ENCODE data around the gene HSPG2.

Gene HSPG2

GRCh38 chr1:21845646-21846641 is 91.2 kb downstream of the HSPG2 start:
- Histone ChIP-seq H3K27me3 (ENCODE audit: control insufficient read depth in 1 of 2, insufficient read depth in 2 of 2, low read length in 2 of 2) (no peaks in the 10 kb centered on the region), H3K9me3 (ENCODE audit: control insufficient read depth in 1 of 2, low read length in 2 of 2) (no peaks in the 10 kb centered on the region), H3K4me3 (ENCODE audit: low read depth in 1 of 2, low read length in 2 of 2) (no peak overlapping the region), H3K27ac (ENCODE audit: low read depth, low read length) (no peak overlapping the region), H3K4me1 (ENCODE audit: control insufficient read depth in 1 of 2, insufficient read depth in 2 of 2, low read length in 2 of 2) (no peaks in the 10 kb centered on the region), H3K9ac (ENCODE audit: low read depth in 1 of 2, low read length in 2 of 2) (no peak overlapping the region), H3K36me3 (ENCODE audit: control insufficient read depth in 1 of 2, insufficient read depth in 2 of 2, low read length in 2 of 2) (peaks cover 45 to 80% of the 10 kb centered on the region in 2 donors)

DNA sequence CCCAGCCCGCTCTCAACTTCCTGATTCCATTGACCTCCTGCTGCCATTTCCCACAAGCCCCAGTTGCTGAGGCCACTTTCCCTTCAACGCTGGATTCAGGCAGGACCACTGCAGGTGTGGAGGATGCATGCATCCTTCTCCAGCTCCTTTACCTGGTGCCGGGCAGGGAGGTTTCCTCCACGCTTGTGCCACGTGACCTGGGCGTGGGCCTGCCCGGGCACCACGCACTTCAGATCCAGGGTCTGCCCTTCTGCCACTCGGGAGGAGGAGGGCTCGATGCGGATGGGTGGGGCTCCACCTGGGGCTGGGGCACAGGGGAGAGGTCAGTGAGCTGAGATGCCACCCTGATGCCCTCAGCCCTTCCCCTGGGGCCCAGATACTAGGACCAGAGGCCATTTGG is 93.1 kb downstream of the HSPG2 start:
- H3K36me3 ChIP-seq (ENCODE audit: control insufficient read depth in 1 of 2, insufficient read depth in 2 of 2, low read length in 2 of 2), result peaks cover 46 to 79% of the 10 kb centered on the region in 2 donors
- no peak overlapping the region for H3K27ac ChIP-seq (ENCODE audit: low read depth, low read length)
- H3K4me3 ChIP-seq (ENCODE audit: low read depth in 1 of 2, low read length in 2 of 2), result no peak overlapping the region
- H3K27me3 ChIP-seq (ENCODE audit: control insufficient read depth in 1 of 2, insufficient read depth in 2 of 2, low read length in 2 of 2), result no peaks in the 10 kb centered on the region
- H3K4me1 ChIP-seq (ENCODE audit: control insufficient read depth in 1 of 2, insufficient read depth in 2 of 2, low read length in 2 of 2), result no peaks in the 10 kb centered on the region
- no peaks in the 10 kb centered on the region for H3K9me3 ChIP-seq (ENCODE audit: control insufficient read depth in 1 of 2, low read length in 2 of 2)
- no peak overlapping the region for H3K9ac ChIP-seq (ENCODE audit: low read depth in 1 of 2, low read length in 2 of 2)

DNA sequence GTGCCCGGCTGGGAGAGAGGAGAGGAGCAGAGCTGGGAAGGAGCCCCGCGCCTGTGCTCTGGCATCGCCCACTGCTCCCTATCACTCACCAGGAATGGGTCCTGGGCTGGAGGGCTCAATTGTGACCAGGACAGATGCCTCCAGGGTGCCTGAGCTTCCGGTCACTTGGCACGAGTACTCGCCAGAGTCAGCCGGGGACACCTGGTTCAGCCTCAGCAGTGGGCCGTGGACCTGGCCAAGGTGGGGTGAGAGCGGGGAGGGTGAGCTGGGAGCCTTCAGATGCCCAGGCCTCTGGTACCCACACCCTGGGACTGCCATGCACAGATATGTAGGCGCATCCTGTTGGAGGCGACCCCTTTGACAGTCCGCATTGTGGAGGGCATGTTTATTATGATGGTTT is 93.9 kb downstream of the HSPG2 start:
- Histone ChIP-seq H3K9me3 (ENCODE audit: control insufficient read depth in 1 of 2, low read length in 2 of 2) (no peaks in the 10 kb centered on the region), H3K36me3 (ENCODE audit: control insufficient read depth in 1 of 2, insufficient read depth in 2 of 2, low read length in 2 of 2) (peaks cover 48 to 80% of the 10 kb centered on the region in 2 donors), H3K4me3 (ENCODE audit: low read depth in 1 of 2, low read length in 2 of 2) (no peak overlapping the region), H3K9ac (ENCODE audit: low read depth in 1 of 2, low read length in 2 of 2) (no peak overlapping the region), H3K27me3 (ENCODE audit: control insufficient read depth in 1 of 2, insufficient read depth in 2 of 2, low read length in 2 of 2) (no peaks in the 10 kb centered on the region), H3K4me1 (ENCODE audit: control insufficient read depth in 1 of 2, insufficient read depth in 2 of 2, low read length in 2 of 2) (no peaks in the 10 kb centered on the region), H3K27ac (ENCODE audit: low read depth, low read length) (no peak overlapping the region)

DNA sequence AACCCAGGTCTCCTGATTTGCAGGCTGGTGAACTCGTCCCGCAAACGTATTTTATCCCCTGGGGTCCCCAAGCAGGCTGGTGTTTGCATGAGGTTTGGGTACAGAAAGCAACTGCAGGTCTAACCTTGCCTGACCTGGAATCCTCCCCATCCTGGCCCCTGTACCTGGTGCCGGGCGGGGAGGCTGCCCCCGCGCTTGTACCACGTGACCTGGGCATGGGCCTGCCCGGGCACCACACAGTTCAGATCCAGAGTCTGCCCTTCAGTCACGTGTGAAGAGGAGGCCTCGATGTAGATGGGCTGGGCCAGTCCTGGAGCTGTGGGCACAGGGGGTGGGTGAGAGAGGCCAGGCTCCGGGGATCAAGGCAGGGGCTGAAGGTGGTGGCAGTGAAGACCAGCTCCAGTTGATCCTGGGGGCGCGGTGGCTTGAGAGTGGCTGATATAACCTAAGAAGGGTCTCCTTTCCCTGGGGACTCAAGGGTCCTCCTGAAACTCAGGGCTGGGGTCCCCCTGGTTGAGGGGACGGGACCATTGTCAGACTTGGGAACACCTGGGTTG is 94.4 kb downstream of the HSPG2 start:
- H3K36me3 ChIP-seq (ENCODE audit: control insufficient read depth in 1 of 2, insufficient read depth in 2 of 2, low read length in 2 of 2), result peaks cover 44 to 80% of the 10 kb centered on the region in 2 donors
- no peak overlapping the region for H3K4me3 ChIP-seq (ENCODE audit: low read depth in 1 of 2, low read length in 2 of 2)
- H3K27ac ChIP-seq (ENCODE audit: low read depth, low read length), result no peak overlapping the region
- no peak overlapping the region for H3K9ac ChIP-seq (ENCODE audit: low read depth in 1 of 2, low read length in 2 of 2)
- H3K4me1 ChIP-seq (ENCODE audit: control insufficient read depth in 1 of 2, insufficient read depth in 2 of 2, low read length in 2 of 2), result no peaks in the 10 kb centered on the region
- H3K9me3 ChIP-seq (ENCODE audit: control insufficient read depth in 1 of 2, low read length in 2 of 2), result no peaks in the 10 kb centered on the region
- H3K27me3 ChIP-seq (ENCODE audit: control insufficient read depth in 1 of 2, insufficient read depth in 2 of 2, low read length in 2 of 2), result no peaks in the 10 kb centered on the region

DNA sequence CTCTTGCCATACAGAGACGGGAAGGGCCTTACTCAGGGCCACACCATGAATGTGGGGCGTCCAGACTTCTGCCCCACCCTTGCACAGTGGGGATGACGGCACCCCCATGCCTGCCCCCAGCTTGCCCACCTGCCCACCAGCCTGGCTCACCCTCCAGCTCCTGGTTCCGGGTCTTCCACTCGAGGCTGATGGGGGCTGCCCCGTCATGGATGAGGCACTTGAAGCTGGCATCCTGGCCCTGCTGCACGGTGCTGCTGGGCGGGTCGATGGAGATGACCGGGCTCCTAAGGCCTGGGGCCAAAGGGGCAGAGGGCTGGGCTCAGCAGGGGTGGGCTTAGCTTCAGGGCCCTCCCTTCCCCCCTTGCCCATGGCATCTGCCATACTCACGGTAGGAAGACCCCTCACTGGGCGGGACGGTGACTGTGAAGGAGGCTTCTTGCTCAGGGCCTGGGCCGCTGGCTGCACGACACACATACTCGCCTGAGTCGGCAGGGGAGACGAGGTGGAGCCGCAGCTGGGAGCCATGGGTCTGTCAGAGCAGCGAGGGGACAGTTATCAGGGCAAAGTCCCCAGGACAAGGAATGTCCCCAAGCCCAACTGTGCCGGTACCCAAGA is 95.2 kb downstream of the HSPG2 start:
- Histone ChIP-seq H3K9me3 (ENCODE audit: control insufficient read depth in 1 of 2, low read length in 2 of 2) (no peaks in the 10 kb centered on the region), H3K4me1 (ENCODE audit: control insufficient read depth in 1 of 2, insufficient read depth in 2 of 2, low read length in 2 of 2) (no peaks in the 10 kb centered on the region), H3K27me3 (ENCODE audit: control insufficient read depth in 1 of 2, insufficient read depth in 2 of 2, low read length in 2 of 2) (no peaks in the 10 kb centered on the region), H3K36me3 (ENCODE audit: control insufficient read depth in 1 of 2, insufficient read depth in 2 of 2, low read length in 2 of 2) (peaks cover 40 to 79% of the 10 kb centered on the region in 2 donors), H3K27ac (ENCODE audit: low read depth, low read length) (no peak overlapping the region), H3K4me3 (ENCODE audit: low read depth in 1 of 2, low read length in 2 of 2) (no peak overlapping the region), H3K9ac (ENCODE audit: low read depth in 1 of 2, low read length in 2 of 2) (no peak overlapping the region)

GRCh38 chr1:21840981-21841380 is 96.1 kb downstream of the HSPG2 start:
- Histone ChIP-seq H3K27me3 (ENCODE audit: control insufficient read depth in 1 of 2, insufficient read depth in 2 of 2, low read length in 2 of 2) (no peaks in the 10 kb centered on the region), H3K4me1 (ENCODE audit: control insufficient read depth in 1 of 2, insufficient read depth in 2 of 2, low read length in 2 of 2) (no peaks in the 10 kb centered on the region), H3K36me3 (ENCODE audit: control insufficient read depth in 1 of 2, insufficient read depth in 2 of 2, low read length in 2 of 2) (peaks cover 37 to 81% of the 10 kb centered on the region in 2 donors), H3K27ac (ENCODE audit: low read depth, low read length) (no peak overlapping the region), H3K9ac (ENCODE audit: low read depth in 1 of 2, low read length in 2 of 2) (no peak overlapping the region), H3K9me3 (ENCODE audit: control insufficient read depth in 1 of 2, low read length in 2 of 2) (no peaks in the 10 kb centered on the region), H3K4me3 (ENCODE audit: low read depth in 1 of 2, low read length in 2 of 2) (no peak overlapping the region)

DNA sequence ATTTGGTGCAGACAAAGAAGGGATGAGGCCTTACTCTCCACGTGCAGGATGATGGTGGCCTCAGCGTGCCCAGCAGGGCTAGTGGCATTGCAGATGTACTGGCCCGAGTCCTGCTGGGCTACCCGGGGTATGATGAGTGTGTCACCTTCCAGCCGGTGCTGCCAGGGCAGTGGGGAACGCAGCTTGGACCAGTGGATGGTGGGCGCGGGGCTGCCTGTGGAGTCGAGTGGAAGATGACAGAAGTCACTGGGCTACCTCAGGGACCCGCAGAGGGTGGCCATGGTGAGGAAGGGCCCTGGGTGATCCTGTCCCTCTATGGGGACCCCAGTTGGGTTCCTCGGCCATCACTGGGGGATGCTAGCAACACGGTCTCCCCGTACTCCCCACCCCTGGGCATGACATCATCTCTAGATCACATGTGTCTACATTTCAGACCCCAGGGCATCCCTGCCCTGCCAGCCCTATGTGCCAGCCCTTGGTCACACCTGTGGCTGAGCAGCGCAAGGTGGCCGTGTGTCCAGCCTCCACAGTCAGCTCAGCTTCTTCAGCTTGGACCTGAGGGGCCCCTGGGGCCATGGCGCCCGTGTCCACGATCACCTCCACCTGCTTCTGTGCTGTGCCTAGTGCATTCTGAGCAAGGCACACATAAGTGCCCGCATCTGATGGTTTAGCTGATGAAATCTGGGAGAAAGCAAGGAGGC is 97.6 kb downstream of the HSPG2 start:
- no peaks in the 10 kb centered on the region for H3K4me1 ChIP-seq (ENCODE audit: control insufficient read depth in 1 of 2, insufficient read depth in 2 of 2, low read length in 2 of 2)
- no peak overlapping the region for H3K27ac ChIP-seq (ENCODE audit: low read depth, low read length)
- H3K9ac ChIP-seq (ENCODE audit: low read depth in 1 of 2, low read length in 2 of 2), result no peak overlapping the region
- peaks cover 41 to 83% of the 10 kb centered on the region in 2 donors for H3K36me3 ChIP-seq (ENCODE audit: control insufficient read depth in 1 of 2, insufficient read depth in 2 of 2, low read length in 2 of 2)
- H3K4me3 ChIP-seq (ENCODE audit: low read depth in 1 of 2, low read length in 2 of 2), result no peak overlapping the region
- peaks cover 2 to 3% of the 10 kb centered on the region in 2 donors for H3K9me3 ChIP-seq (ENCODE audit: control insufficient read depth in 1 of 2, low read length in 2 of 2)
- no peaks in the 10 kb centered on the region for H3K27me3 ChIP-seq (ENCODE audit: control insufficient read depth in 1 of 2, insufficient read depth in 2 of 2, low read length in 2 of 2)

DNA sequence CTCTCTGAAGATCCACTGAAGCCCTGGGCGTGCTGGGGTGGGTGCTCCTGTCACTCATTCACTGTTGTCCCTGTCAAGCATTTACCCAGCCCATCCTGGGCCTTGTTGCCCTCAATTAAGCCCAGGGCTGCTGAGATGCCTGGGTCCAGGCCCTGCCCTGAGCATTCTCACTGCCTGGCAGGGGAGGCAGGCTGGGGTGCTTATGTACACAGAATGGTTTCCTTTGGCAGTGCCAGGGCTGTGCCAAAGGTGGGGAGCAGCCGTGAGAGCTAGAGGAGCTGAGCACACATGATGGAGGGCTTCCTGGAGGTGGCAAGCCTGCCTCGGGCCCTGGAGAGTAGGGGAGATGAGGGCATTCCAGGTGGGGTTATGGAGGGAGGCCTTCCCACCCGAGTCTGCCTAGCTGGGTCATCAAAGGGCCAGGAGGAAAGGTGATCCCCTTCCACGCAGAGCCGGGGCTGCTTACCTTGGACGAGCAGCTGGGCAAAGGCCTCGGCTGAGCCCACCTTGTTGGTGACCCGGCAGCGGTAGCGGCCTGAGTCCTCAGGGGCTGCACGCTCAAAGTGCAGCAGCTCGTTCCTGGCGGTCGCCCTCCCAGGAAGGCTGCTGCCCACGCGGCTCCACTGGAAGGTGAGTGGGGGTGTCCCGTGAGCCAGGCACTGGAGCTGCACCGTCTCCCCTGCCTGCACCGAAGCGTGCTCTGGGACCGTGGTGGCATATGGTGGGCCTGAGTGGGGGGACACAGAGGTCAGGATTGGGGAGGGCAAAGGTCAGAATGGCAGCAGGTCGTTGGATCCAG is 98.6 kb downstream of the HSPG2 start:
- Histone ChIP-seq H3K27me3 (ENCODE audit: control insufficient read depth in 1 of 2, insufficient read depth in 2 of 2, low read length in 2 of 2) (no peaks in the 10 kb centered on the region), H3K4me1 (ENCODE audit: control insufficient read depth in 1 of 2, insufficient read depth in 2 of 2, low read length in 2 of 2) (no peaks in the 10 kb centered on the region), H3K9ac (ENCODE audit: low read depth in 1 of 2, low read length in 2 of 2) (no peak overlapping the region), H3K36me3 (ENCODE audit: control insufficient read depth in 1 of 2, insufficient read depth in 2 of 2, low read length in 2 of 2) (peaks cover 49 to 89% of the 10 kb centered on the region in 2 donors), H3K9me3 (ENCODE audit: control insufficient read depth in 1 of 2, low read length in 2 of 2) (peaks cover 9 to 11% of the 10 kb centered on the region in 2 donors), H3K4me3 (ENCODE audit: low read depth in 1 of 2, low read length in 2 of 2) (no peak overlapping the region), H3K27ac (ENCODE audit: low read depth, low read length) (no peak overlapping the region)

GRCh38 chr1:21837476-21837875 is 99.6 kb downstream of the HSPG2 start:
- no peak overlapping the region for H3K4me3 ChIP-seq (ENCODE audit: low read depth in 1 of 2, low read length in 2 of 2)
- H3K36me3 ChIP-seq (ENCODE audit: control insufficient read depth in 1 of 2, insufficient read depth in 2 of 2, low read length in 2 of 2), result peaks cover 46 to 89% of the 10 kb centered on the region in 2 donors
- H3K27ac ChIP-seq (ENCODE audit: low read depth, low read length), result no peak overlapping the region
- H3K9me3 ChIP-seq (ENCODE audit: control insufficient read depth in 1 of 2, low read length in 2 of 2), result peaks cover 9 to 12% of the 10 kb centered on the region in 2 donors
- no peak overlapping the region for H3K9ac ChIP-seq (ENCODE audit: low read depth in 1 of 2, low read length in 2 of 2)
- H3K27me3 ChIP-seq (ENCODE audit: control insufficient read depth in 1 of 2, insufficient read depth in 2 of 2, low read length in 2 of 2), result no peaks in the 10 kb centered on the region
- H3K4me1 ChIP-seq (ENCODE audit: control insufficient read depth in 1 of 2, insufficient read depth in 2 of 2, low read length in 2 of 2), result no peaks in the 10 kb centered on the region
